Fibroblast of pulmonary artery (primary cell): ENCODE data around the gene LRRC27.
"Not testable (repeated sequence)": the region's sequence is repeated elsewhere in the genome, so short reads cannot be mapped to it uniquely, and the experiment has no call there.

Experiments
- DNase-seq: peaks from one replicate; pipeline ENCODE4 v3.0.0-alpha.2; 2010; ENCODE audit warnings: low read depth
- H3K4me3 ChIP-seq: replicated peaks from 2 replicates; pipeline ENCODE4 v1.5.1; 2011; ENCODE audit warnings: low read depth, mild to moderate bottlenecking, control low read depth, low read length, moderate library complexity
- TF ChIP-seq, protein P1 (sequence below): IDR thresholded peaks from 2 replicates; pipeline ENCODE4 v1.5.1; 2011; ENCODE audit warnings: mild to moderate bottlenecking, control low read depth, low read length, inconsistent platforms; ENCODE audit errors: missing control alignments

The LRRC27 gene

DNA sequence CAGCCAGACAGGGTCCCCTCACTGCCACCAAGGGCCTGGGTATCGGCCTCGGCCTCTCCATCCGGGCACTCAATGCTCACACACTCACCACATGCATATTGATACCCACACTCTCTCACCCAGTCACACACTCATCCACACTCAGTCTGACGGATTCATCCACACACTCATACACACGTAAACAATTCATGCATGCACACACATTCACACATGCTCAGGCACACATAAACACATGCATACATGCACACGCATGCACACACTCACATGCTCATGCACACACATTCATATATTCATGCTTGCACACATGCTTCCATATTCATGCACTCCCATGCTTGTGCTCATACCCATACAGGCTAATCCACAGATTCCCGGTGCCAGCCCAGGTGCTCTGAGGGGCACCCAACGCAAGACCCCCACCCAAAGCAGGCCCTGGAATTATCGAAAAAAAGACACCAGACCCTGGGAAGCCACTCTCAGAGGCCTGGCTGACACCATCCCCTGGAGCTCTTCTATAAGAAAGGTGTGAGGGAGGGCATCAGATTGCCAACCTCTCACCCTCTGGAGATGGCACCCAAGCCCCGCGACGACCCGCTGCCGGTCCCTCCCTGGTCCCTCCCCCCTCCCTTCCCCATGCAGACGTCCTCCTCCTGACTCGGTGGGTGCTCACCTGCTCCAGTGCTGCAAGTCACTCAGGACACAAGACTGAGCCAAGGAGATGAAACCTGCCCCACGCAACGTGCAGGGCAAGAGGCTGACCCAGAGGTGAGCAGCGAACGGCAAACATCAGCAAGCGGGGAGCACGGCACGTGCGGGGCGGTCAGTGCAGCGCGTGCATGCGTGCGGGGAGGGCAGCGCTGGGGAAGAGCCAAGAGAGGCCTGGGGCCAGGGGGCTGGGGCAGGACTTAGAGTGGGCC lies 39.4 kb upstream of the LRRC27 start:
- no peak overlapping the region for H3K4me3 ChIP-seq

DNA sequence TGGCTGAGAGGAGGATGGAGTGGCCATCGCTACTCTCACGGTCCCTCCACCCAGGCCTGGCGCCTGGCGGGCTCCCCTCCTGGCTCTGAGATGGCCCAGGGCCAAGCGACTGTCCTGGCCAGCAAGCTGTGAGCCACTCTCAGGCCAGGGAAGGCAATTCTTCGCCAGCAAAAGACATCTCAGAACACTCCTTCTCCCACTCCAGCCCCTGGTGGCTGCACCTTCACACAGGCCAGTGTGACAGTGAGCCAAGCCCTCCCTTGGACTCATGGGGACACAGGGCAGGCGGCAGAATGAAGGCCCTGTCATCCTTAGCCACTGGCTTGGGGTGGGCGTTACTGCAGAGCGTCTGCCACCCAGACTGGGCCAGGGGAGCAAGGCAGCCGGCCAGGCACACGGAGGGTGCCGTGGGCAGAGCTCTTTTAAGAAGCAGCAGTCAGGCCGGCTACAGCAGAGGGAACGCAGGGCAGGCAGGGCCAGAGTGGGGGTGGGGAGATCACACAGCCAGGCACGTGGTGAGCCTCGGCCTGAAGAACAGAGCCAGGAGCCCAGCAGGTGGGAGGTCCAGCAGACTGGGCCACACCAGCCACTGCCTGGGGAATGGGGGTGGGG lies 38.7 kb upstream of the LRRC27 start:
- no peak for DNase-seq
- H3K4me3 ChIP-seq, result no peak overlapping the region
- TF ChIP-seq, protein P1, sequence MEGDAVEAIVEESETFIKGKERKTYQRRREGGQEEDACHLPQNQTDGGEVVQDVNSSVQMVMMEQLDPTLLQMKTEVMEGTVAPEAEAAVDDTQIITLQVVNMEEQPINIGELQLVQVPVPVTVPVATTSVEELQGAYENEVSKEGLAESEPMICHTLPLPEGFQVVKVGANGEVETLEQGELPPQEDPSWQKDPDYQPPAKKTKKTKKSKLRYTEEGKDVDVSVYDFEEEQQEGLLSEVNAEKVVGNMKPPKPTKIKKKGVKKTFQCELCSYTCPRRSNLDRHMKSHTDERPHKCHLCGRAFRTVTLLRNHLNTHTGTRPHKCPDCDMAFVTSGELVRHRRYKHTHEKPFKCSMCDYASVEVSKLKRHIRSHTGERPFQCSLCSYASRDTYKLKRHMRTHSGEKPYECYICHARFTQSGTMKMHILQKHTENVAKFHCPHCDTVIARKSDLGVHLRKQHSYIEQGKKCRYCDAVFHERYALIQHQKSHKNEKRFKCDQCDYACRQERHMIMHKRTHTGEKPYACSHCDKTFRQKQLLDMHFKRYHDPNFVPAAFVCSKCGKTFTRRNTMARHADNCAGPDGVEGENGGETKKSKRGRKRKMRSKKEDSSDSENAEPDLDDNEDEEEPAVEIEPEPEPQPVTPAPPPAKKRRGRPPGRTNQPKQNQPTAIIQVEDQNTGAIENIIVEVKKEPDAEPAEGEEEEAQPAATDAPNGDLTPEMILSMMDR, result no peak

More for the DNA sequence above, 39.4 kb upstream of the LRRC27 start:
- no peak for DNase-seq
- TF ChIP-seq, protein P1, result no peak

- H3K4me3 ChIP-seq, result no peak overlapping the region
- TF ChIP-seq, protein P1, result no peak
- no peak for DNase-seq
Observed at GRCh38 chr10:132293813-132294520, 38.0 kb upstream of the LRRC27 start.

DNA sequence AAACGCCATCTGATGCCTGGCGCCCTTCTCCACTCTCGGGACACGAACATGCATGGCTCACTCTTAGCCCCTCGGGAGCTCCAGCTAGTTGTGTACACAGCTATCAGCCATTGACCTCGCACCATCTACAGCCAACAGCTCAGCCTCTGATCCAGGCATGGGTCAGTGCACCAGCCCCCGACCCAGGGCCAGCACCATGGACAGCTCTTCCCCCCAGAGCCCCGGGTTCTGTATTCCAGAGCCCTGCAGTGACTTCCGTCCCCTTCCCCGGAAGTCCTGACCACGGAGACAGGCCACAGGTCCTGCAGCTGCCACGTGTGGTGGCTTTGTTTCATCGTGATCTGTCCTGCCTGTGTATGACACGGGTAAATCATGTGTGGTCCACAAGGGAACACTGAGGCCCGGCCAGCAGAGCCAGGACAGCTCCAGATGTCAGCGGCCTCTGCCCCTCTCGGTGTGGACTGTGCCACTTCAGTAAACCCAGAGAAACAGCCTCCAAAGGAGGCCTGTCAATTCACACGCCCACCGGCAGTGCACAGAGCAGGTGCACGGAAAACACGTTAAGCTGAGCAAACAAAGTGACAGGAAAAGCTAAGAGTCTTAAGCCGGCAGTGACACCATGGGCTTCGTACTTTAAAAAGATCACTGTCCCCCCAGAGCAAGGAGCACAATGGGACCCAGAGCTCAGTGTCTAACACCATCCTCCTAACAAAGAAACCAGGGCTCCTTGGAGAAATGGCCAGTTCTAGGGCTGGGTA lies 37.3 kb upstream of the LRRC27 start:
- H3K4me3 ChIP-seq, result no peak overlapping the region
- DNase-seq, result no peak
- TF ChIP-seq, protein P1, result no peak

DNA sequence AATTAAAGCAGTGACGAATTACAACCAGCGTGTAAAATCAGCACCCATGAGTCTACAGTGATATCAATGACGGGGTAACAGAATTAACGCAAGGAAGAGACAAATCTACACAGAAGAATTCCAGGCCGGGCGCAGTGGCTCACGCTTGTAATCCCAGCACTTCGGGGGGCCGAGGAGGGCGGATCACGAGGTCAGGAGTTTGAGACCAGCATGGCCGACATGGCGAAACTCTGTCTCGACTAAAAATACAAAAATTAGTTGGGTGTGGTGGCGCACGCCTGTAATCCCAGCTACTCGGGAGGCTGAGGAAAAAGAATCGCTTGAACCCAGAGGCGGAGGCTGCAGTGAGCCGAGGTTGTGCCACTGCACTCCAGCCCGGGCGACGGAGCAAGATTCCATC lies 36.5 kb upstream of the LRRC27 start:
- H3K4me3 ChIP-seq, DNase-seq: not testable (repeated sequence)

DNA sequence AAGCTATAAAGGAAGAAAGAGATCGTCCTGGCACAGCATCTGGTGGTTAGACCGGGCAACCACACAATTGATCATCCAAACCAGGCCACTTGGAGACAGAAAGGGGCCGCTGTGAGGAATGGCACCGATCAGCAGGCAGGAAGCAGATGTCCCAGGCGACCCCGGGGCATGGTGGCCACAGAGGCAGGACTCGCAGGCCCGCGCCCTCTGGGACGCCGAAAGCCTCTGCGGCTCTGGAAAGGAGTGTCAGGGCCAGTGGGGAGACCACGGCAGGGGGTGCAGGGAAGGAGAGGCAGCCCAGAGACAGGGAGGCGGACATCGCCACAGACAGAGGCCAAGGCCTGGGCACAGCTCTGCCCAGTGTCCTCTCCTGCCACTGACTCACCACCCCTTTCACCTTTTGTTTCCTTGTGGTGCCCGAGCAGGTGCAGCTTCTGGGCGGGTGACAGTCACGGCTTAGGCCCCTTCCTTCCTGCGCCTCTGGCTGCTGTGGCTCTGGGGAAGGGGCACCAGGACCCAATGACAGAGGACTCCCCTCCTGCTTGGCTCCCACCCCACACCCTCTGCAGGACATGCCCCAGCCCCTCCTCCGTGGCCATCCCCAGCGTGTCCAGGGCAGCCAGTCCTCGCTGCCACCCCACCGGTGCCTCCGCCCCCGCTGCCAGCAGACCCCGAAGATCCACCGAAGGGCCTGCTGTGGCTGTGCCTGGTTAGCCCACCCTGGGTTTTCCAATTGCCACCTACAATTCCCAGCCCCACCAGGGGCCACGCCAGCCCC lies 35.1 kb upstream of the LRRC27 start:
- TF ChIP-seq, protein P1, result no peak
- no peak for DNase-seq
- no peak overlapping the region for H3K4me3 ChIP-seq
